ENCODE data around the gene CALHM1. TPM values are rescaled to one million over a fixed set of nuclear protein-coding genes. Genes with fewer than 3 reads are reported as not detected.

The CALHM1 gene
- total and polyA plus RNA-seq, 2 of the 13 experiments (the other 11 are each of a cell fraction or from before 2014, with no cell fraction given) = 0.04 TPM; not detected in 1

GRCh38 chr10:103472005-103472404, 13.3 kb upstream of the CALHM1 start (continued):
- TF ChIP-seq, protein P1, sequence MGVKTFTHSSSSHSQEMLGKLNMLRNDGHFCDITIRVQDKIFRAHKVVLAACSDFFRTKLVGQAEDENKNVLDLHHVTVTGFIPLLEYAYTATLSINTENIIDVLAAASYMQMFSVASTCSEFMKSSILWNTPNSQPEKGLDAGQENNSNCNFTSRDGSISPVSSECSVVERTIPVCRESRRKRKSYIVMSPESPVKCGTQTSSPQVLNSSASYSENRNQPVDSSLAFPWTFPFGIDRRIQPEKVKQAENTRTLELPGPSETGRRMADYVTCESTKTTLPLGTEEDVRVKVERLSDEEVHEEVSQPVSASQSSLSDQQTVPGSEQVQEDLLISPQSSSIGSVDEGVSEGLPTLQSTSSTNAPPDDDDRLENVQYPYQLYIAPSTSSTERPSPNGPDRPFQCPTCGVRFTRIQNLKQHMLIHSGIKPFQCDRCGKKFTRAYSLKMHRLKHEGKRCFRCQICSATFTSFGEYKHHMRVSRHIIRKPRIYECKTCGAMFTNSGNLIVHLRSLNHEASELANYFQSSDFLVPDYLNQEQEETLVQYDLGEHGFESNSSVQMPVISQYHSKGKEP (CRISPR knock-in tag; IDR thresholded peaks at IDR 0.05) = no peak
- TF ChIP-seq ZFP37 (CRISPR knock-in tag; IDR thresholded peaks at IDR 0.05; ENCODE audit: borderline replicate concordance) = no peak
- TF ChIP-seq ZNF740 (CRISPR knock-in tag; IDR thresholded peaks at IDR 0.05) = no peak
- no peak for TF ChIP-seq HMG20A (CRISPR knock-in tag; IDR thresholded peaks at IDR 0.05; ENCODE audit: borderline replicate concordance)
- no peak for TF ChIP-seq NCOR1 (IDR thresholded peaks at IDR 0.05; ENCODE audit: borderline replicate concordance, low read length)

DNA sequence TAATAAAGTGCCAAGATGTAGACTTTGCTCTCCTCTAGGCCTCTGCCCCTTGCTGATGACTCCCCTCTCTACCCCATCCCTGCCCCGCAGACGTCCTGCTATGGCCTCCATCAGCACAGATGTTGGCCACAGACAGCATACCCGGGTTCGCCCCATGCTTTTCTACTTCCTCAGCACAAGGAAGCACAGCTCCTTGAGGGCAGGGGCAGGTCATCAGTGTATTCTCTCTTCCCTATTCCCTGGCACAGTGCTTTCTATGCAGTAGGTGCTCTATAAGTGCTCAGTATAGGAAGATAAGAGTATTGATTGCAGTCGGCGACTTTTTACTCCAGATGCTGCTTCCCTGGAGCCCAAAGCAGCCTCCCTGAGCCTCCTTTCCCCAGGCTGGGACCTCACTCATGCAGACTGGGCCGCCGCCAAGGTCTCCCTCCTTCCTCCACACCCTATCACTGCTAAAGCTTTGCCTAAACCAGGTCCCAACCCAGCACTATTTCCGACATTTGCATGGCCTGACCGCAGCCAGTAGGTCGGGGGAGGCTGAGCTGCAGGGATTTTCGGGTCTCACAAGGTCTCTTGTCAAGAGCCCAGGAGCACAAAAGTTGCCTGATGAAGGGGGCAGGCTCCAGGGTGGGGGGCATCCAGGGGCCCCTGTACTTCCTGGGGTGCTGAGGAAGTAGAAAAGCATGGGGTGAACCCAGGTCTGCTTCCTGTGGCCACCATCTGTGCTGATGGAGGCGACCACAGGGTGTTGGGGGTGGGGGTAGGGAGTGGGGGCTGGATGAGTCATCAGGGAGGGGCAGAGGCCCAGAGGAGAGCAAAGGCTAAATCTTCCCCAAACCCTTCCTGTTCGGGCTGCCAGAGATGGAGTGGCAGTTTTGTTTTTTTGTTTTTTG, 12.3 kb upstream of the CALHM1 start:
- Histone ChIP-seq H3K4me2 (ENCODE audit: low read depth, low read length) (no peak overlapping the region; the same call in 1 of the 2 replicates), H3K27me3 (ENCODE audit: control insufficient read depth in 1 of 2, insufficient read depth in 2 of 2, low read length in 2 of 2) (peaks cover 3 to 34% of the 10 kb centered on the region in 2 experiments; a peak in 3 of 5 replicates), H3K4me3 (replicated peaks in 1 of 3; ENCODE audit: insufficient read depth in 1 of 3, low read depth in 2 of 3, low read length in 3 of 3) (no peak overlapping the region; a peak in 1 of 6 replicates), H3K27ac (ENCODE audit: extremely low read length, insufficient read depth, low read length) (no peak overlapping the region), H3K79me2 (ENCODE audit: insufficient read depth, low read length) (no peaks in the 10 kb centered on the region), H3K9me3 (ENCODE audit: low read length) (no peaks in the 10 kb centered on the region), H3K9ac (ENCODE audit: insufficient read depth, low read depth, low read length) (no peak overlapping the region), H2AFZ (ENCODE audit: low read length) (no peak overlapping the region), H3K4me1 (ENCODE audit: insufficient read depth, low read length) (peaks cover 18% of the 10 kb centered on the region), H4K20me1 (ENCODE audit: insufficient read depth, low read length) (no peaks in the 10 kb centered on the region), H3K36me3 (replicated peaks in 1 of 2; ENCODE audit: control insufficient read depth in 1 of 2, insufficient read depth in 2 of 2, low read length in 2 of 2) (no peaks in the 10 kb centered on the region)
- in situ Hi-C loops (cut with HindIII; ENCODE audit: extremely low pct_ligation_motif_present, low pct_unique_long_range_greater_than_20kb) = no loop called here
- 25% methylated on average over 11 of the region's 14 CpGs for WGBS (ENCODE audit: low lambda C conversion rate)
- DNase-seq (ENCODE audit: low spot score) (no peak), FAIRE-seq (no peak), ATAC-seq (peak; percentile 55)
- TF ChIP-seq FOSL2 (CRISPR knock-in tag; IDR thresholded peaks at IDR 0.05) (peak; percentile 79), PATZ1 (CRISPR knock-in tag; IDR thresholded peaks at IDR 0.05) (peak; percentile 33; the same call in 1 of the 2 replicates), ZNF224 (CRISPR knock-in tag; IDR thresholded peaks at IDR 0.05) (no peak), ZKSCAN8 (CRISPR knock-in tag; IDR thresholded peaks at IDR 0.05; ENCODE audit: borderline replicate concordance) (0 out of 2 replicates have a peak, but pooled peaks have one; percentile 28), NKX3-1 (CRISPR knock-in tag; IDR thresholded peaks at IDR 0.05) (no peak)
- no TSS peak for BruUV-seq (replicated peaks)
- ChIA-PET POLR2A (no interaction called here), CTCF (ENCODE audit: low intra/inter-chr PET ratio, low total read pairs) (no interaction called here)
- intact Hi-C loops (cut with micrococcal nuclease; ENCODE audit: unreplicated experiment) = no loop called here

Data from HepG2 (cell line).